ENCODE results near the gene ADAM15.

- TF ChIP-seq CTCF (IDR thresholded peaks at IDR 0.05), result no peak
- TF ChIP-seq POLR2A (IDR thresholded peaks at IDR 0.05), result no peak
Observed at GRCh38 chr1:155003766-155004351, 47.3 kb upstream of the ADAM15 start.

Measured in uterus (tissue), 2 donors.